Chondrocyte (in vitro differentiated cells): ENCODE data around the gene PHYKPL. TPM values are rescaled to one million over a fixed set of nuclear protein-coding genes. Genes with fewer than 3 reads are reported as not detected.
A peak's percentile ranks its signal among the peaks of the same experiment; 100 is the strongest.
"Not testable (repeated sequence)": the region's sequence is repeated elsewhere in the genome, so short reads cannot be mapped to it uniquely, and the experiment has no call there.

Experiments used
- DNase-seq: peaks from one replicate; pipeline ENCODE4 v3.0.0; 2021; ENCODE audit warnings: mixed read lengths, low spot score
- H3K27ac Mint-ChIP-seq: one replicate; pipeline ENCODE4 v1.8.0; 2021; ENCODE audit warnings: mild to moderate bottlenecking, moderate library complexity, mixed read lengths; ENCODE audit not compliant: unreplicated experiment
- H3K27me3 Mint-ChIP-seq: 2 replicates; pipeline ENCODE4 v1.8.0; 2021; ENCODE audit warnings: low read depth, mixed read lengths
- H3K36me3 Mint-ChIP-seq: 2 replicates; pipeline ENCODE4 v1.8.0; 2021; ENCODE audit warnings: low read depth, mixed read lengths
- H3K4me1 Mint-ChIP-seq: 2 replicates; pipeline ENCODE4 v1.8.0; 2021; ENCODE audit warnings: low read depth, mild to moderate bottlenecking, mixed read lengths
- H3K4me3 Mint-ChIP-seq: one replicate; pipeline ENCODE4 v1.8.0; 2021; ENCODE audit warnings: mild to moderate bottlenecking, moderate library complexity, mixed read lengths; ENCODE audit not compliant: unreplicated experiment
- H3K9me3 Mint-ChIP-seq: 2 replicates; pipeline ENCODE4 v1.8.0; 2021; ENCODE audit warnings: low read depth, mixed read lengths
- CTCF ChIP-seq: fragments of 200-600 bp; sonication (generic); IDR thresholded peaks from 2 replicates; pipeline ENCODE4 v1.5.0; 2021; ENCODE audit warnings: antibody characterized with exemption, mild to moderate bottlenecking, moderate library complexity
- total RNA-seq: library from RNA; stranded (reverse); gene quantifications from 3 replicates; pipeline ENCODE4 v1.2.1, GENCODE V29; 2021

PHYKPL gene
- total RNA-seq, 1 donor from 2014 or later: 43.8 TPM

GRCh38 chr5:178230879-178231538 lies 1.6 kb downstream of the PHYKPL start:
- no peak for TF ChIP-seq CTCF
- Mint-ChIP-seq H3K4me3 (peak overlapping the region; percentile 78), H3K36me3 (peaks cover 26% of the 10 kb centered on the region), H3K27me3 (no peaks in the 10 kb centered on the region), H3K27ac (peak overlapping the region; percentile 81), H3K9me3 (peaks cover 10% of the 10 kb centered on the region), H3K4me1 (peaks cover 40% of the 10 kb centered on the region)
- DNase-seq: peak; percentile 55

DNA sequence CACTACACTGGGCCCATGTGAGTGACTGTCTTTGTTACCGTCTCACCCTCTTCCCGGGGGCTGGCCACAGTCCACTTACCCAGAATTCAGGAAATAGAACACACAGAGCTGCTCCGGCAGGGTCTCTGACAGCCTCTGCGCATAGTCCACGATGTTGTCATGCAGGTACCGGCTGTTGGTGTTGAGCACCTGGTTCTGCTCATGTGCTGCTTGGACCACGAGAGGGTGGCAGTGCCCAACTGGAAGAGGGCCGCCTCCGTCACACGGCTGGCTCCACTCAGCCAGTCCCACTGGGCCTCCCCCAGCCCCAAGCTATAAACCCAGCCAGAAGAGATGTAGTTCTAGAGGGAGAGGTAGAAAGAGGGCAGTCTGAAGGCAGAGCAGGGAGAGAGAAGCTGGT lies 2.7 kb downstream of the PHYKPL start:
- Mint-ChIP-seq H3K9me3 (peaks cover 10% of the 10 kb centered on the region), H3K4me3 (no peak overlapping the region), H3K36me3 (peaks cover 26% of the 10 kb centered on the region), H3K27ac (no peak overlapping the region), H3K27me3 (no peaks in the 10 kb centered on the region), H3K4me1 (peaks cover 40% of the 10 kb centered on the region)
- DNase-seq: peak; percentile 68
- TF ChIP-seq CTCF: no peak

- not testable (repeated sequence) for H3K9me3 Mint-ChIP-seq
Measured at GRCh38 chr5:178229111-178229510, 3.5 kb downstream of the PHYKPL start.

GRCh38 chr5:178228609-178229008 lies 4.0 kb downstream of the PHYKPL start:
- Mint-ChIP-seq H3K27ac (no peak overlapping the region), H3K4me1 (peaks cover 40% of the 10 kb centered on the region), H3K27me3 (no peaks in the 10 kb centered on the region), H3K36me3 (peaks cover 30% of the 10 kb centered on the region), H3K9me3 (peaks cover 10% of the 10 kb centered on the region), H3K4me3 (no peak overlapping the region)
- TF ChIP-seq CTCF: no peak
- DNase-seq: peak; percentile 9

More at GRCh38 chr5:178229111-178229510, 3.5 kb downstream of the PHYKPL start:
- H3K36me3 Mint-ChIP-seq: peaks cover 27% of the 10 kb centered on the region
- H3K27ac Mint-ChIP-seq, H3K27me3 Mint-ChIP-seq, H3K4me3 Mint-ChIP-seq: not testable (repeated sequence)
- peak; percentile 18 for DNase-seq
- peaks cover 40% of the 10 kb centered on the region for H3K4me1 Mint-ChIP-seq

GRCh38 chr5:178227929-178228328 lies 4.7 kb downstream of the PHYKPL start:
- H3K27me3 Mint-ChIP-seq: no peaks in the 10 kb centered on the region
- H3K9me3 Mint-ChIP-seq: peaks cover 10% of the 10 kb centered on the region
- TF ChIP-seq CTCF: no peak
- no peak overlapping the region for H3K4me3 Mint-ChIP-seq
- peaks cover 33% of the 10 kb centered on the region for H3K36me3 Mint-ChIP-seq
- peak; percentile 36 for DNase-seq
- peaks cover 38% of the 10 kb centered on the region for H3K4me1 Mint-ChIP-seq
- no peak overlapping the region for H3K27ac Mint-ChIP-seq

- peaks cover 10% of the 10 kb centered on the region for H3K9me3 Mint-ChIP-seq
- peaks cover 36% of the 10 kb centered on the region for H3K4me1 Mint-ChIP-seq
- no peaks in the 10 kb centered on the region for H3K27me3 Mint-ChIP-seq
- H3K4me3 Mint-ChIP-seq: no peak overlapping the region
- TF ChIP-seq CTCF: no peak
- DNase-seq: peak; percentile 41
- H3K36me3 Mint-ChIP-seq: peaks cover 33% of the 10 kb centered on the region
- H3K27ac Mint-ChIP-seq: no peak overlapping the region
Measured at GRCh38 chr5:178227138-178227659, 5.4 kb downstream of the PHYKPL start.
